B cell (primary cell): ENCODE data around the gene TMC3.

ENCODE experiments used
- EZH2 ChIP-seq: IDR thresholded peaks from 2 replicates; pipeline ENCODE4 v1.6.1; 2012; ENCODE audit warnings: borderline replicate concordance, low read depth, mild to moderate bottlenecking, moderate library complexity, low read length; ENCODE audit not compliant: insufficient read depth, poor library complexity, severe bottlenecking
- TF ChIP-seq, protein P1 (sequence below): fragments of 200-600 bp; IDR thresholded peaks from one replicate; pipeline ENCODE4 v1.8.0; 2022; ENCODE audit warnings: antibody characterized with exemption, mild to moderate bottlenecking

DNA sequence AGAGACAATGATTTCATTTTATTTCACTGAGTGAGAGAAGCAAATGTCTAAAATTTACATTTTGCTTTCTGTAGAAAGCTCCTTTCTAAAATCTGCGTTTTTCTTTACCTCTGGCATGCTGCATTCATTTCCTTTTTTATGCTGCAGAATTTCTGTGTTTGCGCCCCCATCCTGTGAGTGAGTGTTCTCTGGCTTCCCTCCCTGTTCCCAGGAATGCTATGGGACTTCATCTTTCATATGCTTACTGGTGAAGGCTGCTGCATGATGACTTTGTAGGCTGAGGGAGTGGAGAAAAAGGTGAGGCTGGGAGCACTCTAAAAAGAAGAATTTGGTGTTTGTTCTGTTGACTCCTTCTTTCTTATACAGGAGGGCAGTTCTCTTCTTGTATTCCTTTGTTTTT lies 7.7 kb upstream of the TMC3 start:
- TF ChIP-seq, protein P1, sequence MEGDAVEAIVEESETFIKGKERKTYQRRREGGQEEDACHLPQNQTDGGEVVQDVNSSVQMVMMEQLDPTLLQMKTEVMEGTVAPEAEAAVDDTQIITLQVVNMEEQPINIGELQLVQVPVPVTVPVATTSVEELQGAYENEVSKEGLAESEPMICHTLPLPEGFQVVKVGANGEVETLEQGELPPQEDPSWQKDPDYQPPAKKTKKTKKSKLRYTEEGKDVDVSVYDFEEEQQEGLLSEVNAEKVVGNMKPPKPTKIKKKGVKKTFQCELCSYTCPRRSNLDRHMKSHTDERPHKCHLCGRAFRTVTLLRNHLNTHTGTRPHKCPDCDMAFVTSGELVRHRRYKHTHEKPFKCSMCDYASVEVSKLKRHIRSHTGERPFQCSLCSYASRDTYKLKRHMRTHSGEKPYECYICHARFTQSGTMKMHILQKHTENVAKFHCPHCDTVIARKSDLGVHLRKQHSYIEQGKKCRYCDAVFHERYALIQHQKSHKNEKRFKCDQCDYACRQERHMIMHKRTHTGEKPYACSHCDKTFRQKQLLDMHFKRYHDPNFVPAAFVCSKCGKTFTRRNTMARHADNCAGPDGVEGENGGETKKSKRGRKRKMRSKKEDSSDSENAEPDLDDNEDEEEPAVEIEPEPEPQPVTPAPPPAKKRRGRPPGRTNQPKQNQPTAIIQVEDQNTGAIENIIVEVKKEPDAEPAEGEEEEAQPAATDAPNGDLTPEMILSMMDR = no peak
- no peak for TF ChIP-seq EZH2
